Inflammatory macrophage treated with lipopolysaccharide for 4 hours (primary cell): ENCODE results near the gene TENM3.

Experiments
- DNase-seq: peaks from one replicate; pipeline ENCODE4 v3.0.0-alpha.2; 2020

TENM3 gene

DNA sequence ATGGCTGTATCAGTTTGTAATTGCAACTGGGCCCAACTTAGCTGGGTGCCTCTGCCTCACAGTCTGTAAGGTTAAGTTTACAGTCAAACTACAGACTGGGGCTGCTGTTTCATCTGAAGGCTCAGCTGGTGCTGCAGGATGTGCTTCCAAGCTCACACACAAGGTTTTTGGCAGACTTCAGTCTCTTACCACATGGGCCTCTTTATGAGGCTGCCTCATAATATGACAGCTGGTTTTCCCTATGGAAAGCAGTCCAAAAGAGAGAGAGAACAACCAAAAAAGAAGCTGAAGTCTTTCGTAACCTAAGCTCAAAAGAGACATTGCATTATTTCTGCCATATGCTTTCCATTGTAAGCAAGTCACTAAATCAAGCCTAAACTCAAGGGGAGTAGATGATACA is 402.3 kb downstream of the TENM3 start:
- DNase-seq: no peak

DNA sequence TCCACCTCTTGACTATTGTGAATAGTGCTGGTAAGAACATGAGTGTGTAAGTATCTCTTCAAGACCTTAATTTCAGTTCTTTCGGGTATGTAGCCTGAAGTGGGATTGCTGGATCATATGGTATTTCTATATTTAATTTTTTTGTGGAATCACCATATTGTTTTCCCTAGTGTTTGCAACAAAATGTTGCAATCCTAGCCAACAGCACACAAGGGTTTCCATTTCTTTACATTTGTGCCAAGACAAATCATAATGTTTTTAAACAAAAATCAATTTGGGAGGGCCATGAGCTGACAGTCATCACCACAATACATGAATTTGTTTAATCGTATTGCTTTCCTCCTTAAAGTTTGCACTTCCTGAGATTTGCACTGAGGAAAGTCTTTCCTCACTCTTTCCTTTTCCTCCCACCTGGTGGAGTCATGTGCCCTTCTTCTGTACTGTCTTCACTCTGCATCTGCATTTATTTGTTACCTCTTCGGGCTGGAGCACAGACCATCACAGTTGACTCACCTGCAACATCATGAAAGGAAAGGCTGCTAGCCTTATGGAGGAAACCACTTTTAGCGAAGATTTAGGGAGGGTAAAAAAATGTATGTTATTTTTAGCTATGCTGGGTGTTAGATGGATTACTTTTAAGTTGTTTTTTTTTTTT is 404.6 kb downstream of the TENM3 start:
- no peak for DNase-seq

DNA sequence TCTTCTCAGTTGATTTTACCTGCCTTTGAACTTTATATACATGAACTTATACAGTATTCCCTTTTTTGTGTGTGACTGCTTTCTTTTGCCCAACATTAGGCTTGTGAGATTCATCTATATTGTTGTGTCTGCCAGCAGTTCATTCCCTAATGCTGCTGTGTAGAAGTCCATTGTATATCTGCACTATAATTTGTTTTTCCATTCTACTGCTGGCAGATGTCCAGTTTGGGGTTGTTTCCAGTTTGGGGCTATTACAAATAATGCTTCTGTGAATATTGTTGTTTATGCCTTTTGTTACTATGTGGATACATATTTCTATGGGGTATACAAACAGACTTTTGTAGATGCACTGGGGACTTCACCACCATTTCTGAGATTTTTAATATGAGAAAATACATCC is 405.6 kb downstream of the TENM3 start:
- DNase-seq: no peak

DNA sequence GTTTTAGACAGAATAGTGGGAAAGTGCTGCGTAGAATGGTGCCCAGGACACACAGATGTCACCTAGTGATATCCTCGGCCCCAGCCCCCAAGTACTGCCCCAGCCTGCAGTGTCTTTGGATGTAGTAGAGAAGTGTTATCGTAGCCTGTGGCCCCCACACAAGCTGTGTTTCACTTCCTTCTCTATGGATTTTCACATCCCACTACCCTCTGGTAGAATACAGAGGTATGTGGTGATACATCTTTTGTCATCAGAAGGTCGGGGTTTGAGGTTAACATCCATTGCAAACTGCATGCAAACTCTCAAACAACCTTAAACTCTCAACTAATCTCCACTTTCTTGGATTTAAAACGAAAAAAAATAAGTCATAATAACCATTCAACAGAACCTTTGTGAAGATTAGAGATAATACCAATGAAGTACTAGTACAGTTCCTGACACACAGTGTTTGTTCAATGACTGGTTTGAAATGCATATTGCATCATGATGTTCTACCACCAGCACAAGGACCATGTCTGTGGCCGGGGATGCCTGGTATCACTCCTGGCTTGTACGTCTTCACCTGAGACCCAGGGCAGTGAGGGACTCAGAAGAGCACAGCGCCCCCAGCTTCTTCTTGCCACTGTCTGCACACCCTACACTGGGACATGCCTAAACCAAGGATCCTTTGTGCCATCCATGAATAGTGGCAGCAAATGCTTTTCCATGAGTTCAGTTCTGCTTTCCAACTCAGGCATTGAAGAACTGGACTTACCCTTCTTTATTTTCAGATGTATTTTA is 406.7 kb downstream of the TENM3 start:
- DNase-seq: no peak

DNA sequence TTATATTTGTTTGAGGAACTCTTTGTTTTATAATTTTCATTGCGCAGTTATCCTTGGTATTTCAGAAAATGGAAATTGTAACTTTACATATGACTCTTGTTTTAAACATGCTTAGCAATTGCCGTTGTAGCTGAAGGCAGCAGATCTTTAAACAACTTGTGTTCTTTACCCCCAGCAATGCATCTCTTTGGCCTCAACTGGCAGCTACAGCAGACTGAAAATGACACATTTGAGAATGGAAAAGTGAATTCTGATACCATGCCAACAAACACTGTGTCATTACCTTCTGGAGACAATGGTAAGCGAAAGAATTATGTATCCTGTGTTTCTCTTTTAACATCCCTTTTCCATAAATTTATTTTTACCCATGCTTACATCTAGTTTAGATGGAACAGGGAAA is 410.4 kb downstream of the TENM3 start:
- no peak for DNase-seq

DNA sequence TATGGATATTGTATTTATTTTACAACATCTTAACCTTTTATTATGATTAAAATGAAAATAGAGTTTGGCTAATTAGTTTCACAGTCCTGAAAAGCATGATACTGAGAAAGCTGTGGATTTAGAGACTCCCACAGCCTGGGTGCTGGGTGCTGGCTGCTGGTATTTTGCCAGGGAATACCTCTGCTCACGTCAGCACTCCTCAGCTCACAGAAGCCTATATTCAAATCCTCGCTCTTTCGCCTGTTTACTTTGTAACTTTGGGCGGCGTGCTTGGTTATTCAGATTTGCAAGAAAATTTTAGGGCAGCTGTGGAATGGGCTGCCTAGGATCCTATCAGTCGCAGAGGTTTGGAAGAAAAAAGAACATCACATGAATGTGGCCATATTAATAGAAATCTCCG is 412.1 kb downstream of the TENM3 start:
- DNase-seq: no peak

- no peak for DNase-seq
Observed at GRCh38 chr4:182662551-182662950, 419.3 kb downstream of the TENM3 start.

- no peak for DNase-seq
Observed at GRCh38 chr4:182671231-182671630, 428.0 kb downstream of the TENM3 start.

- no peak for DNase-seq
Observed at GRCh38 chr4:182671749-182672148, 428.5 kb downstream of the TENM3 start.

GRCh38 chr4:182678590-182678989 is 435.4 kb downstream of the TENM3 start:
- DNase-seq: no peak

- DNase-seq: no peak
Observed at GRCh38 chr4:182679533-182679932, 436.3 kb downstream of the TENM3 start.

- DNase-seq: no peak
Observed at GRCh38 chr4:182680234-182680653, 437.0 kb downstream of the TENM3 start.

- DNase-seq: no peak
Observed at GRCh38 chr4:182683661-182684060, 440.5 kb downstream of the TENM3 start.

- DNase-seq: no peak
Observed at GRCh38 chr4:182684796-182685195, 441.6 kb downstream of the TENM3 start.

DNA sequence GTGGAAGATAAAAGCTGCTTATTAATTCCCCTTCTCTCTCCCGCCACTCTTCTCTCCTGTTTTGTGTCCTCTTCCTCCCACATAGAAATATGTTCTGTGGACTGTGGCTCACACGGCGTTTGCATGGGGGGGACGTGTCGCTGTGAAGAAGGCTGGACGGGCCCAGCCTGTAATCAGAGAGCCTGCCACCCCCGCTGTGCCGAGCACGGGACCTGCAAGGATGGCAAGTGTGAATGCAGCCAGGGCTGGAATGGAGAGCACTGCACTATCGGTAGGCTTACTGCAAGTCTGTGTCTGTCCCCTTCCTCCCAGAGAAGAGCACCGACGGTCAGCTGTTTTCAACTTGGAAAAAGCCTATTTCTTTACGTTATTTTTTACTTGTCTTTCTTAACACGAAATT is 444.9 kb downstream of the TENM3 start:
- no peak for DNase-seq

GRCh38 chr4:182694551-182694950 is 451.3 kb downstream of the TENM3 start:
- no peak for DNase-seq

DNA sequence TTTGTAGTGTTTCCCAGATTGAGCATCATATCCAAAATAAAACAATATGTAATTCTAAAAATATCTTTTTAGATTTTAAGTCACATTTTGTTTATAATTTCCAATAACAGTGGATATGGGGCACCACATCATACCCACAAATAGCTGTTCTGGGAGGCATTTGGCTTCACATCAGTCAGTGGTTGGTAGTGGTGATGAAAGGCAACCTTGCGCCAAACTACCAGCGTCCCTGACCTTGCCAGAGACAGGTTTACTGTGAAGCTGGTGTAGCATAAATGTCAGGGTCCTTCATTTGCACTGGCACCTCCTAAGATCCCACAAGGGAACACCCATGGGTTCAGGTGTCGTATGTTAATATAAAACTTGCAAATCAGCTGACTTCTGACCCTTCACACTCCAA is 451.8 kb downstream of the TENM3 start:
- no peak for DNase-seq

GRCh38 chr4:182695842-182696241 is 452.6 kb downstream of the TENM3 start:
- no peak for DNase-seq

DNA sequence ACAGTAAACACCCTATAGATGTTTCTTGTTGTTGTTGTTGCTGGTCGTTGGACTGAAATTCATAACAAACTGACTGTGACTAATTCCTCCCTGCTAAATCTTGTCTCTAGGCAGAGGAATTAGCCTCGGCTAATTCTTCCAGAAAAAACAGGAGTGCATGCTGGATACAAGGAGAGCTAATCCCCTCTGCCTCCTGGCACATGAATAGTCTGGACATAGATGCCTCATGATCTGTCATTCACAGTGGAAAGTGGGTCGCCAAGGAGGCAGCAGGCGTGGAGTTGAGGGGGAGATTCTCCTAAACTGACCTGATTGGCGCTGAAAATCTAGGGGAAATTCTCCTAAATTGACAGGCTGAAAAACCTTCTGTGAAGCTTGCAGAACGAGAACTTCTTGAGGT is 453.9 kb downstream of the TENM3 start:
- DNase-seq: no peak

GRCh38 chr4:182698212-182698611 is 455.0 kb downstream of the TENM3 start:
- no peak for DNase-seq

GRCh38 chr4:182699201-182699600 is 456.0 kb downstream of the TENM3 start:
- no peak for DNase-seq

DNA sequence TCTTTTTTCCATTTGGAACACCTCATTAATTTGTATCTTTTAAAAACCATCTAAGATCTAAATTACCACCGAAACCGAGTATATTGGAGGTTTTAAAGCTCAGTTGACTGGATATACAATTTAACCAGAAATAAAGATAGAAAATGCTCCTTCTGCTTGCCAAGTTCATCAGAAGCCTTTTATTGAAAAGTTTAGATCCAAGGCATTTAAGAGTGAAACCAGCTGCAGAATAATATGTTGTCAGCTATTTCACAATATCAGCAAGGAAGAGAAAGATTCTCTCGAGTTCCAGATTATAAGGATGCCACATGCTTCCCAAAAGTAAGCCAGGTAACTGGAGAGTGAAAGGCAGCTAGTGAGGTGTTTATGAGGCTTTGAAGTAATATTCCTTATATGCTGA is 456.6 kb downstream of the TENM3 start:
- DNase-seq: no peak

GRCh38 chr4:182700362-182701160 is 457.4 kb downstream of the TENM3 start:
- no peak for DNase-seq

- no peak for DNase-seq
Observed at GRCh38 chr4:182704077-182704476, 460.9 kb downstream of the TENM3 start.
